RWPE1 (cell line): ENCODE measurements around the gene LSR.

Experiments
- CTCF ChIA-PET: fragments of 350-600 bp; sonication (Branson Sonifier 250); formaldehyde crosslinking; extraction: SDS; loops from one replicate; lab custom pipeline; 2021; lab: Yijun Ruan, JAX
- POLR2A ChIA-PET: fragments of 400-600 bp; formaldehyde crosslinking; extraction: SDS; loops from one replicate; lab custom pipeline; 2020; ENCODE audit warnings: antibody characterized with exemption; ENCODE audit not compliant: low non-redundant PET; lab: Yijun Ruan, JAX
- DNase-seq: peaks from one replicate; pipeline ENCODE4 v3.0.0; 2012; ENCODE audit warnings: low spot score
- H3K27ac ChIP-seq: fragments of 450-650 bp; 2 replicates; pipeline ENCODE4 v1.5.1; 2017
- CTCF ChIP-seq: fragments of 450-650 bp; conservative IDR thresholded peaks from 2 replicates; pipeline ENCODE4 v1.5.1; 2017; ENCODE audit warnings: low read depth, mild to moderate bottlenecking

The LSR gene

GRCh38 chr19:35290381-35291127 lies 41.8 kb downstream of the LSR start:
- CTCF ChIA-PET = interaction anchor here (0.5 to 0.7 kb wide), 2 partner anchors 32 to 62 kb away, joined by 3 read pairs; no protein-coding TSS in a partner anchor
- H3K27ac ChIP-seq = no peak overlapping the region
- TF ChIP-seq CTCF = no peak
- POLR2A ChIA-PET = no interaction called here
- DNase-seq = no peak

GRCh38 chr19:35291259-35291658 lies 42.5 kb downstream of the LSR start:
- ChIA-PET CTCF (interaction anchor here (0.5 kb wide), 1 partner anchor 33 kb away, joined by 3 read pairs; no protein-coding TSS in a partner anchor), POLR2A (no interaction called here)
- DNase-seq = no peak
- TF ChIP-seq CTCF = no peak
- H3K27ac ChIP-seq = no peak overlapping the region

GRCh38 chr19:35291916-35292315 lies 43.1 kb downstream of the LSR start, which contains the start of gene MAG:
Gene MAG (plus strand): TSS chr19:35292161. CDS start chr19:35295409, 3,248 bp downstream.
- ChIA-PET CTCF (no interaction called here), POLR2A (no interaction called here)
- no peak for DNase-seq
- TF ChIP-seq CTCF = no peak
- no peak within 1 kb of the TSS for H3K27ac ChIP-seq

- TF ChIP-seq CTCF = no peak
- ChIA-PET CTCF (no interaction called here), POLR2A (no interaction called here)
- no peak overlapping the region for H3K27ac ChIP-seq
- DNase-seq = no peak
Measured at GRCh38 chr19:35292421-35293362, 43.9 kb downstream of the LSR start.

- ChIA-PET CTCF (interaction anchor here (0.7 to 0.9 kb wide), 2 partner anchors 23 to 25 kb away, joined by 3 to 5 read pairs; no protein-coding TSS in a partner anchor), POLR2A (no interaction called here)
- H3K27ac ChIP-seq = no peak overlapping the region
- TF ChIP-seq CTCF = no peak
- no peak for DNase-seq
Measured at GRCh38 chr19:35293363-35293739, 44.5 kb downstream of the LSR start.

GRCh38 chr19:35293808-35294207 lies 45.0 kb downstream of the LSR start:
- no peak overlapping the region for H3K27ac ChIP-seq
- no peak for TF ChIP-seq CTCF
- DNase-seq = no peak
- CTCF ChIA-PET = interaction anchor here (0.7 to 0.9 kb wide), 2 partner anchors 24 to 25 kb away, joined by 3 to 5 read pairs; no protein-coding TSS in a partner anchor
- POLR2A ChIA-PET = no interaction called here
